HepG2 (cell line): ENCODE measurements around the gene HOXA10. TPM values are rescaled to one million over a fixed set of nuclear protein-coding genes. Genes with fewer than 3 reads are reported as not detected.

Experiments used
- ATAC-seq: fragments of 200-7000 bp; cut with Tn5 transposase; 3 replicates; pipeline ENCODE4 v1.9.1; 2020; ENCODE audit warnings: mild to moderate bottlenecking, moderate library complexity
- BruUV-seq: library from RNA; stranded (reverse); fragments of 400-500 nt; replicated peaks from 2 replicates; lab custom pipeline; 2021; lab: Mats Ljungman, UMichigan
- CTCF ChIA-PET: fragments of 300-600 bp; formaldehyde crosslinking; extraction: SDS; loops from one replicate; lab custom pipeline; 2021; ENCODE audit warnings: low total read pairs, inconsistent platforms, low intra/inter-chr PET ratio; lab: Yijun Ruan, JAX
- POLR2A ChIA-PET: fragments of 350-600 bp; sonication (Branson Sonifier 250); formaldehyde crosslinking; loops from one replicate; lab custom pipeline; 2020; ENCODE audit warnings: antibody characterized with exemption, inconsistent platforms; lab: Yijun Ruan, JAX
- DNase-seq: peaks from one replicate; pipeline ENCODE4 v3.0.0-alpha.2; 2015; ENCODE audit warnings: low spot score
- FAIRE-seq: peaks from 3 replicates; lab custom pipeline; 2011; peaks lifted over from hg19 to GRCh38; lab: Jason Lieb, UNC
- H2AFZ ChIP-seq: one replicate; pipeline ENCODE4 v1.6.1; 2011; ENCODE audit warnings: low read length, inconsistent platforms
- H3K27ac ChIP-seq: fragments of 300-600 bp; 3 replicates; pipeline ENCODE4 v1.8.0; 2011; ENCODE audit warnings: mixed run types, mild to moderate bottlenecking, mixed read lengths, low read length, inconsistent platforms; ENCODE audit not compliant: insufficient read depth; ENCODE audit errors: extremely low read length
- H3K27me3 ChIP-seq, 2 experiments: fragments of 200-600 bp in 1 of 2; 2 replicates in 1 of 2; 3 replicates in 1 of 2; pipeline versions ENCODE4 v1.6.0 to v1.8.0; 2011; ENCODE audit warnings: low read length in 2 of 2, mild to moderate bottlenecking in 2 of 2, moderate library complexity in 2 of 2, inconsistent platforms in 1 of 2; ENCODE audit not compliant: insufficient read depth in 2 of 2, control insufficient read depth in 1 of 2
- H3K36me3 ChIP-seq, 2 experiments: fragments of 200-600 bp in 1 of 2; replicated peaks in 1 of 2; 2 replicates in 1 of 2; 3 replicates in 1 of 2; pipeline versions ENCODE4 v1.5.1 to v1.8.0; 2011; ENCODE audit warnings: low read length in 2 of 2, inconsistent platforms in 1 of 2; ENCODE audit not compliant: insufficient read depth in 2 of 2, control insufficient read depth in 1 of 2
- H3K4me1 ChIP-seq: 2 replicates; pipeline ENCODE4 v1.5.1; 2012; ENCODE audit warnings: low read length, inconsistent platforms; ENCODE audit not compliant: insufficient read depth
- H3K4me2 ChIP-seq: 2 replicates; pipeline ENCODE4 v1.6.0; 2011; ENCODE audit warnings: low read depth, low read length, inconsistent platforms
- H3K4me3 ChIP-seq, 3 experiments: fragments of 200-600 bp in 1 of 3; sonication (generic), shearing (Covaris generic) in 1 of 3; replicated peaks in 1 of 3; 2 replicates each; pipeline ENCODE4 v1.5.1; 2011 to 2016; ENCODE audit warnings: low read length in 3 of 3, inconsistent platforms in 2 of 3, low read depth in 2 of 3, mild to moderate bottlenecking in 2 of 3, control low read depth in 1 of 3, mixed read lengths in 1 of 3; ENCODE audit not compliant: insufficient read depth in 1 of 3
- H3K79me2 ChIP-seq: one replicate; pipeline ENCODE4 v1.6.1; 2011; ENCODE audit warnings: low read length, inconsistent platforms; ENCODE audit not compliant: insufficient read depth
- H3K9ac ChIP-seq: 2 replicates; pipeline ENCODE4 v1.6.0; 2011; ENCODE audit warnings: mild to moderate bottlenecking, low read depth, low read length, inconsistent platforms; ENCODE audit not compliant: insufficient read depth
- H3K9me3 ChIP-seq: 2 replicates; pipeline ENCODE4 v1.5.1; 2012; ENCODE audit warnings: mild to moderate bottlenecking, low read length
- H4K20me1 ChIP-seq: 2 replicates; pipeline ENCODE4 v1.6.0; 2011; ENCODE audit warnings: inconsistent platforms, mild to moderate bottlenecking, low read length, moderate library complexity; ENCODE audit not compliant: insufficient read depth
- PHF8 ChIP-seq: sonication (generic); formaldehyde crosslinking; IDR thresholded peaks from 2 replicates; pipeline ENCODE4 v1.5.0; 2020; ENCODE audit warnings: missing genetic modification reagents
- RFX5 ChIP-seq: IDR thresholded peaks from 2 replicates; pipeline ENCODE4 v1.6.1; 2011; ENCODE audit warnings: low read depth, low read length, improper control_type of control experiment
- TAF15 ChIP-seq: fragments of 200-400 bp; formaldehyde crosslinking; IDR thresholded peaks from one replicate; pipeline ENCODE4 v1.6.1; 2018; ENCODE audit warnings: mild to moderate bottlenecking, low read depth, low read length; ENCODE audit not compliant: poor library complexity, severe bottlenecking
- ZNF205 ChIP-seq: IDR thresholded peaks from 2 replicates; pipeline ENCODE4 v1.6.1; 2018; ENCODE audit warnings: missing biosample characterization, missing genetic modification reagents
- ZNF333 ChIP-seq: sonication (generic); formaldehyde crosslinking; IDR thresholded peaks from 2 replicates; pipeline ENCODE4 v1.4.0; 2020; ENCODE audit warnings: mild to moderate bottlenecking, missing genetic modification reagents, borderline replicate concordance
- ZNF337 ChIP-seq: sonication (generic); formaldehyde crosslinking; IDR thresholded peaks from 2 replicates; pipeline ENCODE4 v1.5.1; 2020; ENCODE audit warnings: missing genetic modification reagents, low read depth, mild to moderate bottlenecking, borderline replicate concordance
- WGBS: methylation state at CpG from one replicate; pipeline ENCODE4 v1.1.6; 2017; ENCODE audit warnings: low lambda C conversion rate; 5-methylcytosine and 5-hydroxymethylcytosine counted together
- in situ Hi-C: cut with HindIII; loops from 2 replicates; pipeline ENCODE4 v1.10.0; 2017; ENCODE audit warnings: low pct_unique_long_range_greater_than_20kb; ENCODE audit not compliant: extremely low pct_ligation_motif_present
- intact Hi-C: fragments of 100-400 bp; cut with micrococcal nuclease; formaldehyde crosslinking; loops from one replicate; pipeline ENCODE4 v1.10.0; 2022; ENCODE audit not compliant: unreplicated experiment
- polyA plus RNA-seq, 8 experiments: library from polyadenylated mRNA; depleted of rRNA in 3 of 8; stranded (reverse) in 7 of 8; unstranded in 1 of 8; fragments of >200 nt; fragmentation: Illumina TruSeq in 4 of 8; extraction: Trizol in 4 of 8; gene quantifications; 2 replicates each; pipeline versions ENCODE4 v1.2.1 to v1.2.3, GENCODE V29; 2011 to 2016; ENCODE audit warnings: low read depth in 4 of 8, missing spikeins in 1 of 8, mixed read lengths in 1 of 8; ENCODE audit not compliant: insufficient read depth in 1 of 8
- total RNA-seq, 5 experiments: library from RNA; depleted of rRNA; stranded (reverse); fragments of >200 nt; fragmentation: Illumina TruSeq; extraction: Trizol; gene quantifications; 2 replicates each; pipeline ENCODE4 v1.2.3, GENCODE V29; 2016; ENCODE audit warnings: low read depth in 1 of 5
- TF ChIP-seq, protein P1 (sequence below): sonication (generic); formaldehyde crosslinking; IDR thresholded peaks from 2 replicates; pipeline ENCODE4 v1.5.1; 2020; ENCODE audit warnings: mild to moderate bottlenecking, missing genetic modification reagents, moderate library complexity
- TF ChIP-seq, protein P2 (sequence below): sonication (generic); formaldehyde crosslinking; IDR thresholded peaks from 2 replicates; pipeline ENCODE4 v1.5.0; 2020; ENCODE audit warnings: mild to moderate bottlenecking, missing genetic modification reagents, borderline replicate concordance

HOXA10 gene
- total and polyA plus RNA-seq, 2 of the 13 experiments (the other 11 are each of a cell fraction or from before 2014, with no cell fraction given), result not detected

- peaks cover 5% of the 10 kb centered on the region for H3K79me2 ChIP-seq
- BruUV-seq, result no TSS peak
- H4K20me1 ChIP-seq, result no peaks in the 10 kb centered on the region
- in situ Hi-C loops, result no loop called here
- ChIA-PET CTCF (no interaction called here), POLR2A (interaction anchor here (1.2 to 1.8 kb wide), 3 partner anchors 27 to 285 kb away, joined by 3 to 7 read pairs (median 6); partner anchors contain the start of gene SKAP2)
- H3K4me3 ChIP-seq, result peak overlapping the region; percentile 80 to 88 (median 85)
- H3K36me3 ChIP-seq, result no peaks in the 10 kb centered on the region; a peak in 2 of 5 replicates
- H3K27me3 ChIP-seq, result peaks cover 0 to 28% of the 10 kb centered on the region in 2 experiments; a peak in 4 of 5 replicates
- H3K9me3 ChIP-seq, result no peaks in the 10 kb centered on the region
- 60% methylated on average over 23 of the region's 30 CpGs for WGBS
- H3K4me1 ChIP-seq, result peaks cover 36% of the 10 kb centered on the region
- intact Hi-C loops, result no loop called here
- DNase-seq (no peak), FAIRE-seq (no peak), ATAC-seq (no peak)
- H3K9ac ChIP-seq, result peak overlapping the region; percentile 15; the same call in 1 of the 2 replicates
- TF ChIP-seq, protein P1, sequence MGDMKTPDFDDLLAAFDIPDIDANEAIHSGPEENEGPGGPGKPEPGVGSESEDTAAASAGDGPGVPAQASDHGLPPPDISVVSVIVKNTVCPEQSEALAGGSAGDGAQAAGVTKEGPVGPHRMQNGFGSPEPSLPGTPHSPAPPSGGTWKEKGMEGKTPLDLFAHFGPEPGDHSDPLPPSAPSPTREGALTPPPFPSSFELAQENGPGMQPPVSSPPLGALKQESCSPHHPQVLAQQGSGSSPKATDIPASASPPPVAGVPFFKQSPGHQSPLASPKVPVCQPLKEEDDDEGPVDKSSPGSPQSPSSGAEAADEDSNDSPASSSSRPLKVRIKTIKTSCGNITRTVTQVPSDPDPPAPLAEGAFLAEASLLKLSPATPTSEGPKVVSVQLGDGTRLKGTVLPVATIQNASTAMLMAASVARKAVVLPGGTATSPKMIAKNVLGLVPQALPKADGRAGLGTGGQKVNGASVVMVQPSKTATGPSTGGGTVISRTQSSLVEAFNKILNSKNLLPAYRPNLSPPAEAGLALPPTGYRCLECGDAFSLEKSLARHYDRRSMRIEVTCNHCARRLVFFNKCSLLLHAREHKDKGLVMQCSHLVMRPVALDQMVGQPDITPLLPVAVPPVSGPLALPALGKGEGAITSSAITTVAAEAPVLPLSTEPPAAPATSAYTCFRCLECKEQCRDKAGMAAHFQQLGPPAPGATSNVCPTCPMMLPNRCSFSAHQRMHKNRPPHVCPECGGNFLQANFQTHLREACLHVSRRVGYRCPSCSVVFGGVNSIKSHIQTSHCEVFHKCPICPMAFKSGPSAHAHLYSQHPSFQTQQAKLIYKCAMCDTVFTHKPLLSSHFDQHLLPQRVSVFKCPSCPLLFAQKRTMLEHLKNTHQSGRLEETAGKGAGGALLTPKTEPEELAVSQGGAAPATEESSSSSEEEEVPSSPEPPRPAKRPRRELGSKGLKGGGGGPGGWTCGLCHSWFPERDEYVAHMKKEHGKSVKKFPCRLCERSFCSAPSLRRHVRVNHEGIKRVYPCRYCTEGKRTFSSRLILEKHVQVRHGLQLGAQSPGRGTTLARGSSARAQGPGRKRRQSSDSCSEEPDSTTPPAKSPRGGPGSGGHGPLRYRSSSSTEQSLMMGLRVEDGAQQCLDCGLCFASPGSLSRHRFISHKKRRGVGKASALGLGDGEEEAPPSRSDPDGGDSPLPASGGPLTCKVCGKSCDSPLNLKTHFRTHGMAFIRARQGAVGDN (CRISPR knock-in tag), result peak; percentile 45; the same call in 1 of the 2 replicates
- TF ChIP-seq ZNF333 (CRISPR knock-in tag), result 0 out of 2 replicates have a peak, but pooled peaks have one; percentile 49
- 0 out of 2 replicates have a peak, but pooled peaks have one; percentile 10 for TF ChIP-seq ZNF337
- no peak for TF ChIP-seq RFX5
- TF ChIP-seq ZNF205 (CRISPR knock-in tag), result peak; percentile 77; the same call in 1 of the 2 replicates
- TF ChIP-seq PHF8 (CRISPR knock-in tag), result 0 out of 2 replicates have a peak, but pooled peaks have one; percentile 8
- TF ChIP-seq, protein P2, sequence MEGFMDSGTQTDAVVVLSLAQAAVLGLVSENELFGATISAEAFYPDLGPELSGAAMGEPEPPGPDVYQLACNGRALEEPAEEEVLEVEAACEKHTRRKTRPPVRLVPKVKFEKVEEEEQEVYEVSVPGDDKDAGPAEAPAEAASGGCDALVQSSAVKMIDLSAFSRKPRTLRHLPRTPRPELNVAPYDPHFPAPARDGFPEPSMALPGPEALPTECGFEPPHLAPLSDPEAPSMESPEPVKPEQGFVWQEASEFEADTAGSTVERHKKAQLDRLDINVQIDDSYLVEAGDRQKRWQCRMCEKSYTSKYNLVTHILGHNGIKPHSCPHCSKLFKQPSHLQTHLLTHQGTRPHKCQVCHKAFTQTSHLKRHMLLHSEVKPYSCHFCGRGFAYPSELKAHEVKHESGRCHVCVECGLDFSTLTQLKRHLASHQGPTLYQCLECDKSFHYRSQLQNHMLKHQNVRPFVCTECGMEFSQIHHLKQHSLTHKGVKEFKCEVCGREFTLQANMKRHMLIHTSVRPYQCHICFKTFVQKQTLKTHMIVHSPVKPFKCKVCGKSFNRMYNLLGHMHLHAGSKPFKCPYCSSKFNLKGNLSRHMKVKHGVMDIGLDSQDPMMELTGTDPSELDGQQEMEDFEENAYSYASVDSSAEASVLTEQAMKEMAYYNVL (CRISPR knock-in tag), result 0 out of 2 replicates have a peak, but pooled peaks have one; percentile 17
- no peak for TF ChIP-seq TAF15
- no peak overlapping the region for H2AFZ ChIP-seq
- no peak overlapping the region for H3K27ac ChIP-seq
- peak overlapping the region; percentile 88 for H3K4me2 ChIP-seq
Measured at GRCh38 chr7:27148756-27149641, 25.1 kb downstream of the HOXA10 start.
